CD4-positive, alpha-beta T cell treated with Interleukin-17A for 4 hours (primary cell): ENCODE measurements around the gene ZBTB4.
"Not testable (repeated sequence)": the region's sequence is repeated elsewhere in the genome, so short reads cannot be mapped to it uniquely, and the experiment has no call there.

Experiments used
- DNase-seq: peaks from one replicate; pipeline ENCODE4 v3.0.0-alpha.2; 2020; ENCODE audit warnings: mixed read lengths

Gene ZBTB4

DNA sequence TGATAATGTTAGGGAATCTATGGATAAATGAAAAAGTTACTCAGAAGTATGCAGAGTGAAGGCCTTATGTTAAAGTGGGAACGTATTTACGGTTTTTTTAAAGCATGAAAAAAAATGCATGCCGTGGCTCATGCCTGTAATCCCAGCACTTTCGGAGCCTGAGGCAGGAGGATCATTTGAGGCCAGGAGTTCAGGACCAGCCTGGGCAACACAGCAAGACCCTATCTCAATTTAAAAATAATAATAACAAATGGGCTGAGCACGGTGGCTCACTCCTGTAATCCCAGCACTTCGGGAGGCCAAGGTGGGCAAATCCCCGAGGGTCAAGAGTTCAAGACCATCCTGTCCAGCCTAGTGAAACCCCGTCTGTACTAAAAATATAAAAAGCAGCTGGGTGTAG lies 10.7 kb upstream of the ZBTB4 start:
- DNase-seq: no peak

- no peak for DNase-seq
Measured at GRCh38 chr17:7486181-7486580, 6.8 kb upstream of the ZBTB4 start.

- no peak for DNase-seq
Measured at GRCh38 chr17:7484919-7485377, 5.5 kb upstream of the ZBTB4 start.

DNA sequence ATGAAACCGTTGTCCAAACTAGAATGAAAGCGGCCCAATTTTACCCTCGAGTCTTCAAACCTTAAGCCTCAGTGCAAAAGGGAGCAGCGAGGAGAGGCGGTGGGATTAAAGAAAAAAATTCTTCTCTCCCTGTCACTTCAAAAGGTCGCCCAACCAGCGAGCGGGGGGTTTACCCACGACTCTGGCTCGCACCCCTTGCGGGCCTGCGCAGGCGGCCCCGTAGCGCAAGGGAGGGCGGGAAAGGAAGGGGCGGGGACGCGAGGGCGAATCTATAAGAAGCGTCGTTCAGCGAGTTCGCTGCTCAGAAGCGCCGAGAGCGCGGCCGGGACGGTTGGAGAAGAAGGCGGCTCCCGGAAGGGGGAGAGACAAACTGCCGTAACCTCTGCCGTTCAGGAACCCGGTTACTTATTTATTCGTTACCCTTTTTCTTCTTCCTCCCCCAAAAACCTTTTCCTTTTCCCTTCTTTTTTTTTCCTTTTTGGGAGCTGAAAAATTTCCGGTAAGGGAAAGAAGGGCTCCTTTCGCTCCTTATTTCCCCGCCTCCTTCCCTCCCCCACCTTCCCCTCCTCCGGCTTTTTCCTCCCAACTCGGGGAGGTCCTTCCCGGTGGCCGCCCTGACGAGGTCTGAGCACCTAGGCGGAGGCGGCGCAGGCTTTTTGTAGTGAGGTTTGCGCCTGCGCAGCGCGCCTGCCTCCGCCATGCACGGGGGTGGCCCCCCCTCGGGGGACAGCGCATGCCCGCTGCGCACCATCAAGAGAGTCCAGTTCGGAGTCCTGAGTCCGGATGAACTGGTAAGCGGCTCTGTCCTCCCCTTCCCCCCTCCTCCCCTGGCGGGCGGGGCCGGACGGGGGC lies 4.9 kb upstream of the ZBTB4 start, which contains the start of gene POLR2A:
Gene POLR2A, plus strand, starts transcription at position 300 of the 852 bp plus-strand sequence.
- peak; percentile 98 for DNase-seq

DNA sequence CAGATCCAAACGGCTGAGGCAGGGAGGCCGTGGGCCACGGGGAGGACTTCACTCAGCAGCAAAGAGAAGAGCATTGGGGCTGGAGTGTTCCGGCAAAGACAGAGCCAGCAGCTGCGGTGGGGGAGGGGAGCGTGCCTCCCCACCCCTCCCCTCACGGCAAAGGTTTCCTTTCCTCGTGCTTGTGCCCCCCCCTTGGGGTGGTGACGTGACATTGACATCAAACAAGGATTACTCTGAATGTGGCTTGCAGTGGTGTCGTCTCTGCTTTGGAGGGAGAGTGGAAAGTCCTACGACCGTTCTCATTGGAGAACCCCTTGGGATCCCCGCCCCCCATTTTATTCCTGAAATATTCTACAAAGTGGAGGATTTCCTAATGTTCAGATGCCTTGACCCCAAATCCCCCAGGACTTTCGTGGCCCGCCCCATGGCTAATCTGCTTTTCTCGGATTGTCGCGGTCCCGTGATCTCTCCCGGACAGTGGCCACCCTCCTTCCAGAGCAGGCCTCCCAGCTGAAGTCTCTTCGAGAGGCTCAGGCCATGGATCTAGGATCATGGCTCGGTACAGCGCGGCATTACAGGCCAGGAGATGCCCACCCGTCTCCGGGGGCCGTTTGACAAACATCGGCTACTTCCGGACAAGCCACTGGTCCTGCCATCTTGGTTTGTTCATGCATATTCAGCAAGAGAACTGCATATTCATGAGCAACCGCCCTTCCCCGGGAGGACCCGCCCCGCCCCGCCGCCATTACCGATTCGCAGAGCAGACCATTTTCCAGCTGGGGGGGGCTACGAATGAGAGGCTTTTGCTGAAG lies 4.0 kb upstream of the ZBTB4 start:
- peak; percentile 96 for DNase-seq

- not testable (repeated sequence) for DNase-seq
Measured at GRCh38 chr17:7482742-7483088, 3.3 kb upstream of the ZBTB4 start.

DNA sequence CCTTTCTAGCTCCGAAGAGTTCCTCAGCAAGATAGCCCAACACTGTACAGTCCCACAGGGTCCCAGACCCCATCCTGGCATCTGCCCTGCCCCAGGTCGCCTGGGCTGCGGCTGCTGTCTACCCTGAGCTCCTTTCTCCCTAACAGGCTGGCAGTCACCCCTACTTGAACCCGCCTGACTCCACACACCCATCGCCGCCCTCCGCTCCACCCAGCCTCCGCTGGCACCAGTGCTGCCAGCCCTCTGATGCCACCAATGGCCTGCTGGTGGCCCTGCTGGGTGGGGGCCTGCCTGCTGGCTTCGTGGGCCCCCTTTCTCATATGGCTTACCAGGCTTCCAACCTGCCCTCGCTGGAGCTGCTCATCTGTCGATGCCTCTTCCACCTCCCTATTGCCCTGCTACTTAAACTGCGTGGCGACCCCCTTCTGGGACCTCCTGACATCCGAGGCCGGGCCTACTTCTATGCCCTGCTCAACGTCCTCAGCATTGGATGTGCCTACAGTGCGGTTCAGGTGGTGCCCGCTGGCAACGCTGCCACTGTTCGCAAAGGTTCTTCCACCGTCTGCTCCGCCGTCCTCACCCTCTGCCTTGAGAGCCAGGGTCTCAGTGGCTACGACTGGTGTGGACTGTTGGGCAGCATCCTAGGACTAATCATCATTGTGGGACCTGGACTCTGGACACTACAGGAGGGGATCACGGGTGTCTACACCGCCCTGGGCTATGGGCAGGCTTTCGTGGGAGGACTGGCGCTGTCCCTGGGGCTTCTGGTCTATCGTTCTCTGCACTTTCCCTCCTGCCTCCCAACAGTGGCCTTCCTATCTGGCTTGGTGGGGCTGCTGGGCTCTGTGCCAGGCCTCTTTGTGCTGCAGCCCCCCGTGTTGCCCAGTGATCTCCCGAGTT lies 2.7 kb upstream of the ZBTB4 start:
- DNase-seq: not testable (repeated sequence)

DNA sequence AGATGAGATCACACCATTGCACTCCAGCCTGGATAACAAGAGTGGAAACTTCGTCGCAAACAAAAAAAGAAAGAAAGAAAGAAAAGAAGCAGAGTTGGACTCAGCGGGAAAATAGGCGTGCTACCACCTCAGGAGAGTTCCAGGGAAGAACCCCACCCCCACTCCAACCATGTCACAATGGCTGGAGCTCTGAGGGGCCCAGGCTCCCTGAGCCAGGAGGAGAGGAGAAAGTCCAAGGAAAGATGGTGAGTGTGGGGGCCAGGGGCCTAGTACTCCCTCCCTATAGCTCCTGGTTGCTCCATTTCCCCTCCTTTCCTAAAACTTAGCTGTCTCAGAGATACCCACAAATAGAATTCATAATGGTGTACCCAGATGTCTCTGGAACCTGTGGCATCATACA lies 1.8 kb upstream of the ZBTB4 start, which contains the start of gene SLC35G6:
Gene SLC35G6, plus strand, starts transcription at position 172 of the 400 bp plus-strand sequence. Its CDS starts 71 bp downstream, at position 243.
- not testable (repeated sequence) for DNase-seq

- no peak for DNase-seq
Measured at GRCh38 chr17:7480089-7480384, 606 bp upstream of the ZBTB4 start.

DNA sequence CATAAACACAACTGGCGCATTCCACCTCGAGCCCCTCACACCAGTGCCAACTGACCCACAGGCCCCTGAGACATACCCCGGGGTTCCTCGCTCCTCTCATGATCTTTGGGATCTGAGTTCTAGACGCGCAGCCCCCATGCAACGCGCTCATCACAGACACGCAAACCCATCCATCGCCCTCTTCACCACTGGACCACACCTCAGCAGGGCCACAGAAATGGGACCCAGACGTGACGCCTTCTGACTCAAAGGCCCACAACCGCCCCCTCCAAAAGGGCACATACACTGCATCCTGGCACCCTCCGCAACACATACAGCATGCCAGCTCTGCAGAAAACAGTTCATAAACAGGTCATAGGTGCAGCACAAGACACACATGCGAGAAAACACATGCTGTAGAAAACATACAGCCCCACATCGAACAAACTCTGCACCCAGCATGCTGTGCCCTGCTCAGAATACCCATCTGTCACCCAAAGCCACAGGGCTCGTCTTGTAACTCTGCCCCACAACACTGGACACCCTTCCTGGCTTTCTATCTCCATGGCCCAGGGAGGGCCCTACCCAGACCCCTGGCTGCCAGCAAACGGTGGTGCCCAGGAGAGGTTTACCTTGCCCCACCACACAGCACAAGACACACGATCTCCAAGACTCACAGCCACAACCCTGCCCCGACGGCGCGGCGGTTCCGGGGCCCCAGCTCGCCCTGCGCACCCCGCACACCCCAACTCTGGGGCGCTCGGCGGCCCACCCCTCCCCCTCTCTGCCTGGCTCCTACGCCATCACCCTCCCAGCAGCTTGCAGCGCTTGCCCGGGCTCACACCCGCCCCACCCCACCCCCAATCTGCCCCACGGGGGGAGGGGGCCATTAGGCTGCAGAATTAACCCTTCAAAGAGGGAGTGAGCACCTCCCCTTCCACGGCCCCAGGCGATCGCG lies 887 bp downstream of the ZBTB4 start:
- DNase-seq: peak; percentile 79

GRCh38 chr17:7477392-7478275 lies 1.8 kb downstream of the ZBTB4 start:
- DNase-seq: peak; percentile 47

GRCh38 chr17:7476951-7477350 lies 2.5 kb downstream of the ZBTB4 start:
- DNase-seq: no peak

GRCh38 chr17:7476494-7476893 lies 2.9 kb downstream of the ZBTB4 start:
- DNase-seq: no peak

DNA sequence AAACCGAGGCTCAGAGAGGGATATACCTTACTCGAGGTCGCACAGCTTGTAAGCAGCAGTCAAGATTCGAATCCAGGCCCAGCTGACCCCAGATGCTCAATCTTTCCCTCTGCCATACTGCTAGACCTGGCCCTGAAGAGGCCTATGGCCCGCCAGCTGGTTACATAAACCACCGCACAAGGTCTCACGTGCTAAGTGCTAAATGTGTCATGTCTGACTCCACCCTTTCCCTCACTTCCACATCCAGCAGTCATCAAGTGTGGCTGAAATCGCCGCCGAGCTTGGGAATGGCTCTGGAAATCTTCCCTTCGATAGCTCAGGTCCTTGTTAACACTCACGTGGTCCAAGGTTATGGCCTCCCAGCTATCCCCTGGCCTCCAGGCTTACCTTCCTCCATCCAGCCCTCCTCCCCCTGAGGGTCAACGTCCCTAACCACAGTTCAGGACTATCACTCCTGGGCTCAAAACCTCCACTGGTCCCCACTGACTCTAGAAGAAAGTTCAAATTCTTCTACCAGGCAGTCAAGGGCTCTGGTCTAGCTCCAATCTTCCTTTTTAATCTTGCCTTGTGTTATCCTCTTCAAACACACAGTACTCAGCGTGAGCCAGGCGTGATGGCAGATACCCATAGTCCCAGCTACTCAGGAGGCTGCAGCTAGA lies 3.5 kb downstream of the ZBTB4 start:
- peak; percentile 19 for DNase-seq

GRCh38 chr17:7474767-7475166 lies 4.7 kb downstream of the ZBTB4 start:
- not testable (repeated sequence) for DNase-seq

GRCh38 chr17:7471729-7472128 lies 7.7 kb downstream of the ZBTB4 start:
- DNase-seq: no peak

GRCh38 chr17:7470457-7470973 lies 8.9 kb downstream of the ZBTB4 start:
- DNase-seq: not testable (repeated sequence)

- not testable (repeated sequence) for DNase-seq
Measured at GRCh38 chr17:7469843-7470242, 9.6 kb downstream of the ZBTB4 start.

GRCh38 chr17:7468804-7469389 lies 10.5 kb downstream of the ZBTB4 start:
- DNase-seq: no peak
